GM21825 (cell line): Measurements from ENCODE around the gene PLD4.

ENCODE experiments used
- ATAC-seq: cut with Tn5 transposase; IDR thresholded peaks from one replicate; pipeline ENCODE4 v1.9.1; 2021; ENCODE audit warnings: mild to moderate bottlenecking, moderate library complexity; ENCODE audit not compliant: unreplicated experiment

Gene PLD4

DNA sequence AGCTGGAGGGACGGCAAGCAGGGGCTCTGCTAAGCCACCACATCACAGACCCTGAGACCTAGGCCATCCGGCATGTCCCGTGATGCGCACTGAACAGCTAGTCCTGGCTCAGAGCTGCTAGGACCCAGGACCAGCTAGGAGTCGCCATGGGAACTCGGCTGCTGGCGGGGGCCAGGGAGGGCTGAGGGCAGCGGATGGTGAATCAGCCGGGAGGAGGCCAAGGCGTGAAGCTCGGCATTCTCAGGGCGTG is 48.4 kb downstream of the PLD4 start:
- ATAC-seq = no peak

DNA sequence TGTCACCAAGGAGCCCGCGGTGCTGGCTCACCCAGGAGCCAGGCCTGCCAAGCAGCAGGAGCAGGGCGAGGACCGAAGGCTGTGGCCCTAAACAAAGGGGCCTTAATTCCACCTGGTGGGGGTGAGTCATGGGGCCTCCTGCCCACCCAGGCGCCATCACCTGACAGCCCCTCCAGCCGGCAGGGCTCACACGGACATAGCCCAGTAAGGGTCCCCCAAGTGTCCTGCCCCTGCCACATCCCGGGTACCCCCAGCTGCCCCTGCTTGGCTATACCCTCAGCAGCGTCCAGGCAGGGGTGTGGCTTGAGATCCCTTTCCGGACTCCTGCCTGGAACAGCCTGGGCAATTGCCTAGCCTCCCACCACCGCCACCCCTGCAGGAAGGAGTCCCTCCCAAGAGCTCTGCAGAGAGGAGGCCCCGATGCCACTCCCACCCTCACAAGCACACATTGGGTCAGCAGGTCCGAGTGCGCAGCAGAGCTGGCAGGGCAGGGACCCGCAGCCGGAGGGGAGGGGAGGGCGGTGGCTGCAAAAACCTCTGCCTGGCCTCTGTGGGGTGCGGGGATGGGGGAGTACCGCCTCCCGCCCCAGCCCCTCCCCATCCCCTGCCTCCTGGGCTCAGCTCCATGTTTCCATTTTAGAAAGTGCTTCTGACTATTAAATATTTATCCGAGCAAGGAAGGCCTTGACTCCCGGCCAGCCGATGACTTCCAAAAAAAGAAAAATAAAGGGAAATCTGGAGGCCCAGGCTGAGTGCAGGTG is 48.9 kb downstream of the PLD4 start:
- ATAC-seq = no peak

DNA sequence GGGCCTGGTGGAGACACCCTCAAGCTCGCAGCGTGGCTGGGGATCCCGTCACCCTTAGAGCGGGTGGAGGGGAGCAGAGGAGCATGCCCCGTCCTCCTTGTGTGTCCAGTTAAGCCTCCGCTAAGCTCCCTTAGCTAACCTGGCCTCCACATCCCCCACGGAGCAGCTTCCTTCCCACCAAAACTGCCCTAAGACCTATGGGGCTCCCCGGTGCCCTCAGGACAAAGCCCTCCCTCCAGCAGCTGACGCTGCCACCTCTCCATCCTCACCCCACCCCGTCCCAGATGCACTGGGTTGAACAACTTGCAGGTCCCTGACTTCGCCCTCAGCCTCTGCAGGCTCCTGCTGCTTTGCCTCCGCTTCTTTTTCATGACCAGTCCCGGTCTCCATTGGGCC is 49.5 kb downstream of the PLD4 start:
- no peak for ATAC-seq

DNA sequence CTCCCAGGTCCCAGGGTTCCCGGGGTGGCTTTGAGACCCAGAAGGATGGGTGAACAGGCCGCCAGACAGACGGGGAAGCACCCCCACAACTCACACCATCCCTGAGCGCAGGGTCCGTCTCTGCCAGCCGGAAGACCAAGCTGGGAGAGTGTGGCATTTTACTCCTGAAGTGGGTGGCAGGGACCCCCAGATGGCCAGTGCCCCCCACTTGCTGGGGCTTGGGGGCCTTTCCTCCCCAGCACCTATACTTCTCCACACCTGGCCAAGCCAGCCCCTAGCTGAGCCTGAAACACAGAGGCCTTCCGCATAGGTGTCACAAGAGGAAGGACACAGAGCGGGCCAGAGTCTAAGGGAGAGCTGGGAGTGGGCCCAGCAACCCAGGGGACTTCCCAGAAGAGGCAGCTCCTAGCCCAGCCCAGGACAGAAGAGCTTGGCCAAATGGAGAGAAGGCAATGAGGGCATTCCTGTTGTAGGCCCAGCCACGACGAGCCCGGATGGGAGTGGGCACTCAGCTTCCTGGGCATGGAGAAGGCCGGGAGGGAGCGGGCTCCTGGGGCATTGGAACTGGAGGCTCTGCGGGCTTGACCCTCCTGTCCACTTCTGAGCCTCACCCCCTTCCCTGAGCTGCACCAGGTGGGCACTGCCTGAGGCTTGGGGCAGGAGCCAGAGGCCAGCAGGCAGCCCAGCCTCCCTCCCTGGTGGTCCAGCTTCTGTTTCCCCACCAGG is 50.1 kb downstream of the PLD4 start:
- ATAC-seq = no peak

DNA sequence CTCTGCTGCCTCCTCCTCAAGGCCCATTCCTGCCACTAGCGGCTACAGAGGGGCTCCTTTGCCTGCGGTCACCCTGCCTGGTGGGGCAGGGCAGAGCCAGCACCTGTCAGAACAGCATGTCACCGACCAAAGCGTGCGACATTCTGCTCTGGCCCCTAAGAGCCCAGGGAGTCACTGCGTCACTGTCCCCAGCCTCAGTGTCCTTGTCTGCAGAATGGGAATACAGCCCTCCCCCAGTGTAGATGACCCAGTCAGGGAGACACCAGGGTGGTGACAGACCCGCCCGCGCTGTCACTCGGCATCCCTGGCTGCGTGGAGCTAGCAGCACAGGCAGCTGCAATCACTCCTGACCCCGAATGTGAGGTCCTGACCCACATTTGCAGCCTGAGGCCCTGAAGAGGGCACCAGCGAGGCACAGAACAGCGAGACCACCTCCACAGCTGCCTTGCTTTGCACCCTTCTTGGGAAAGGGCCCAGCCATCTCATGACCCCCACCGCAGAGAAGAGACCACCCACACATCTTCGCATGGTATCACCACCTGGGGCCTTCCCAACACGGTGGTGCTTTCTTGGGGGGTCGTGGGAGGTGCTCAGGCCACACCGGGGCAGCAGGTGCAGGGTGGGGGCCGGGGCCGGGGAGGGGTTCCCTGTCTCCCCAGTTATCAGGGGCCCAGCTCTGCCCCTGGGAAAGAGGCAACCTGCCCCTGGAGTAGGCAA is 51.0 kb downstream of the PLD4 start:
- ATAC-seq = no peak

DNA sequence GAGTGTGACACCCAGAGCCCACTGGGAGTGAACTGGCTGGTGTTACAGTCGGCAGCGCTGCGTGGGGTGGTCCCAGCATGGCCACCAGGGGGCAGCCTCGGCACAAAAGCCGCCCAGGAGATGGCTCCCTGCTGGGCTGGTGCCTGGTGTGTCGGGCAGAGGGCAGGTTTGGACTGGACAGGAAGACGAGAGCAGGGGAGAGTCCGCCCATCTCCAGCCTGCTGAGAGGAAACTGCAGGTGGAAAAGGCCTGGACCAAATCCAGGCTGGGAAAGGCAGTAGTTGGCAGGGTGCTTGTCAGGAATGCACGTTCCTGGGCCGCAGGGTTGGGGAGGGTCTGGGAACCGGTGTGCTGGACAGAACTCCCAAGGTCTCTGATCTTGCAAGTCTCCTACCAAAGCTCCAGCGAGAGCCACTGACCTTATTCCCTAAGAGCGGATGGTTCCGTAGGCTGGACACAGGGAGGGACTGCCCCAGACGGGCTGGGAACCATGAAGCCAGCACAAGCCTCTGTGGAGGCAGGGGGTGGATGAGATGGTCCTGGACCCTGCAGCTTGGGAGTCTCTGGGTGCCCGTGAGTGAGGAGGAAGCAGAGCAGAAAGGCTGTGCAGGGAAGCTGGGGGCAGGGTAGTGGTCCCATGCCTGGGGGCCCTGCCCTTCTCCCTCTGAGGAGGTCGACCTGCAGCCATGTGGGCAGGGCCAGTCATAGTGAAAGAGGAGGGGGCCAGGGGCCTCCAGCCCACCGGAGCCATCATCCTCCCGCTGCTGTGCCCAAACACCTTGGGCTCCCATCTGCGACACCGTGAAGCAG is 51.7 kb downstream of the PLD4 start:
- ATAC-seq = peak; percentile 57

DNA sequence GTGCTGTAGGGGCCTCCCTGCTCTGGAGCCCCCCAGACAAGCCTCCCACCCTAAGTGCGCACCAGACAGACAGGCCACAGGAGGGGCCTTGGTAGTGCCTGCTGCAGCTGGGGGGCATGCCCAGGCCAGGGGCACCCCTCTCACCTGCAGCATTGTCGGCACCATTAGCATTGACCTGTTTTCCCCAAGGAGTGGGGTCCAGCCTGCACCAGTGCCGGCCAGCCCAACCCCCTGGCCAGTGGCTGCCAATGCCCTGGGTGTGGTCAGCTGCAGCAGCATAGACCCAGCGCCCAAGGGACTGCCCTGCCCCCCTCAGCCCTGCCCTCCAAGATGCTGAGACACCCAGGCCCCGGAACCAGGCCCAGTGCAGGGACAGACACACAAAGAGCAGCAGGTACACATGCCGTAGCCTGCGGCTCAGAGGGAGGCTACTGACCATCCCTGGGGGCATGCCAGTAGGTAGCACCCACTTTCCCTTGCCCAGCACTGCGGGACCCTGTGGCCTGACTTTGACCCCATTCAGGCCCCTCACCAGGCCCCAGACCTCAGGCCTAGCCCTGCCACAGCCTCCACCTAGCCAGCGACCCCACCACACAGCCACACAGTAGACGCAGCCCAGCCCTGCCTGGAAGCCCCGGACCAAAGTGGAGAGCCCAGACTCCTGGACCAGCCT is 52.5 kb downstream of the PLD4 start:
- ATAC-seq = no peak

DNA sequence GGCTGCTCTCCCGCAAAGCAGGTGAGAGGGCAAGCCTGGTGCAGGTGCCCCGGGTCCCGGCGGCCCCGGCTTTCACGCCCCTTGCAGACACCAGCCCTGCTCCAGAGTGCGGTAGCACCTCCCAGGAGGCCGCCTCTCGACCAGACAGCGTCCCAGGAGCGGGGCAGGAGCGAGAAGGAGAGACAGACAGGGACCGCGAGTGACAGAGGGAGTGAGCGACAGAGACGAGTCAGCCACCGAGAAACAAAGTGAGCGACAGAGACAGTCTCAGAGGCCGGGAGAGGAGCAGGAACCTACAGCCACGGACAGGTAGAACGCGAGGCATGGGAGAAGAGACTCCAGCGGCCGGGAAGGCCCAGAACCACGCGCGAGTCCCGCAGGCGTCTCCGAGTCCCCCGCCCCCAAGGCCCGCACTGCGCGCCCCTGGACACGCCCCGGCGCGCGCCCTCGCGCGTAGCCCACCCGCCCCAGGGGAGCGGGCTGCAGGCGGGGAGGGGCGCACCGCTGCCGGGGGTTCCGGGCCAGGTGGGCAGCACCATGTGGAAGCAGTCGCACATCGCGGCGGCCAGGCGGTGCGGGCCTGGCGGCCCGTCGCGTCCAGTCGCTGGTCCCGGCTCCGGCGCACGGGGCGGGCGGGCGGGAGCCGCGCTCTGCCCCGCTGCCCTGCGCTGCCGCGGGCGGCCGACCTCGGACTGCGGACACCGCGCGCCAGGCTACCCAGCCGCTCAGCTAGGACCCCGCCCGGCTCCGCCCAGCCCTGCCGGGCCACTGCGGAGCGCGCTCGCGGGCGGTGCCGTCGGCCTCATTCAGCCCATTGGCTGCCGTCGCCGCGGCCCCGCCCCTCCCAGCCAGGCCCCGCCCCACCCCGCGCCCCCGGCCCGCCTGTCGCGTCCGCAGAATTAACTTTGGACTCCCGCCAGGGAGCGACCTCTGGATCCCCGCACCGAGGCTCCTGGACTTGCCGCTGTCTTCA is 53.3 kb downstream of the PLD4 start, which contains the start of gene AHNAK2:
Gene AHNAK2 (minus strand): TSS at position 694 of the 973 bp plus-strand sequence. CDS start 137 bp downstream, at position 557.
- no peak for ATAC-seq

DNA sequence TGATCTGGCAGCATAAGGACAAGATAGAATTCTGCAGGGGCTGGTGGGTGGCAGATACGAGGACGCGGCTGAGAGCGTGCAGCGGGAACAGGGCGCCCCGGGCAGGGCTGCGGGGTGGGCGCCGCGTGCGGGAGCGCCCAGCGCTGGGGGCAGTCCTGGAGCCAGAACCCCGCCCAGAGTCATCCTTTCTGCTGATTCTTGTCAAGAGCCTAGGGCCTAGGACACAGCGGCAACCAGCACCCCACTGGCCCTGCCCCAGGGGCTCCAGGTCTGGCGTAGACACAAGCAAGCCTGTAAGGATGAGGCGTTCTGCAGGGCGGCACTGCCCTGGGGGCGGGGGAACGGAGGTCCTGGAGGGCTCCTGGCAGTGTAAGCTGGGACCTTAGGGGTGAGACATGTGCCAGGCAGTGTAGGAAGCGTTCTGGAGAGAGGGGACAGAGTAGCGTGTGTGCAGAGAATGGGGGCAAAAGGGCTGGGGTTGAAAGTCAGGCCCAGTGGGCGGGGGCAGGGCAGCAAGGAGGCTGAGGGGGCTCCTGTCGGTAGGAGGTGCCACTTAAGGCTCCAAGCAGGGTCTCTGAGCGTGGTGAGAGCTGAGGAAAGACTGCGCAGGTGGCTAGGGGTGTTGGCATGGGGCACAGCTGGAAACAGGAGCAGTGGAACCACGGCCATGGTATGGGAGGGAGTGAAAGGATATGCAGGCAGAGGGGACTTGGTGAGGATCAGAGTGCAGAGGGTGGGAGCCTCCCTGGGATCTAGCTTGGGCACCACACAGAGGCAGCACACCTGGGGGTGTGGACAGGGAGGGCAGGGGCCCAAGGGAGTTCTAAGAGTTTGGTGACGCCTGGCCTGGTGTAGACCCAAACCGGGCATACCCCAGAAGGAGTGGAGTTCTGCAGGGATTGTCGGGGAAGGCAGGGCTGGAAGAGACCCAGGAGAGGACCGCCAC is 54.3 kb downstream of the PLD4 start:
- no peak for ATAC-seq

DNA sequence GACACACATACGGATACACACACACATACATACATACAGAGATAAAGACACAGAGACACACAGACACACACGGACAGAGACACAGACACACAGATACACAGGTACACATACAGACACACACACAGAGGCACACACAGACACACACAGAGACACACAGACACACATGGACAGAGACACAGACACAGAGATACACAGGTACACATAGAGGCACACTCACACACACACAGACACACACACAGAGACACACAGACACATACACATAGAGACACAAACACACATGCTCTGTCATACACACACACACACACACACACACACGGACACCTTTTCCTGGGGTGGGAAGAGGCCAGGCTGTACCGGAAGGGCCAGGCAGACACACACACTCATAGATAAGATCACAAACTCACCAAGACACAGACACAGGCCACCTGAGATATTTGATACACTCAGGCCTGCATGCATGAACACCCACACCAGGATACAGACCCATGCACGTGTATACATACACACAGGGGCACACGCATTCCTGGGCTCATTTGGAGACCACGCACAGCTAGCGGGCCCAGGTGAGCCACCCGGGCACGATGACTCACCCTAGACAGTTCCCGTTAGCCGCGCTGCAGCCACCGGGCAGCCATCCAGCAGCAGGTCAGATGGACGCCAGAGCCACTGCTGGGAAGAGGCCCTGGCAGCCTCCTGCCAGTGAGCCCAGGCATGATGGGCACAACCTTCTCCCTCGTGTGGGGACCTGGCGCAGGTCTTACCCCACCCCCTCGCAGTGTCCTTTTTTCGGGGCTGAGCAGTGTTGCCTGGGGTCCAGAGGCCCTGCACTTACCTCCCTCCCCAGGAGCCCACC is 55.3 kb downstream of the PLD4 start:
- no peak for ATAC-seq

DNA sequence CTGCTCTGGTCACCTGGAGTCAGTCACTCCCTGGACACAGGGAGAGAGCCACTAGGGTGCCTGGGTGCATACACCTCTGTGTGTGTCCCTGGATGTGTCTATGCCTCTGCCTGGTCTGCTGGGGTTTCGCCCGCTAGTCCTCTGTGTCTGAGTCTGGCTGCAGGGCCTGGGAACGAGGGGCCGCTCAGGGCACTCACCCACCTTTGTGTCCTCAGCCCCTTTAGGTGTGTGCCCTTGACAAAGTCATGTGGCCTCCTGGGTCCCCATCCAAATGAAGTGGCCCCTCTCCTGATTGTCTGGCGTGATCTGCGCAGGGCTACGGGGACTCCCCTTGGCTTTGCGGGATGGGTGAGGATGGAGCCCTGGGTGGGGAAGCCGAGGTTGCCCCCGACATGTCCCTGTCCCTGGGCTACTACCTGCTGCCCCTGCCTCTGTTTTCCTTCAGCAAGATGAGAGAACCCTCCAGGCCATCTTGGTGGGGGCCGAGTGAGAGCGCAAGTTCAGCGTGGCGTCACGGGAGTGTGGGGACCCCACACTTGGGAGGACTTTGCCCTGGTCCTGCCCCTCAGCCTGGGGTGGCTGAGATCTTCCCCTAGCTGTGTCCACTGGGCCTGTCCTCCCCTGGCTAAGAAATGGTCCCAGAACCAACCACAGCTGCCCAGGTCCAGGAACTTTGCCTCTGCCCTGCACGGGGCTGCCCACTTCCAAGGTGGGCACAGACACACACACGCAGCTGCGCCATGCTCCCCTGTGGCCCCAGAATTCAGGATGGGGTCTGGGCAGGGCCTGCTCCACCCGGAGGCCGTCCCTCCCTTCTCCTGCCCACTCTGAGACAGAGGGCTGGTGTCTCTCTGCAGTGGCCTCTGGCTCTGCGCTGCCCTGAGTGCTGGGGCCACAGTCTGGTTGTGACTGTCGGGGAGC is 56.2 kb downstream of the PLD4 start:
- ATAC-seq = no peak

DNA sequence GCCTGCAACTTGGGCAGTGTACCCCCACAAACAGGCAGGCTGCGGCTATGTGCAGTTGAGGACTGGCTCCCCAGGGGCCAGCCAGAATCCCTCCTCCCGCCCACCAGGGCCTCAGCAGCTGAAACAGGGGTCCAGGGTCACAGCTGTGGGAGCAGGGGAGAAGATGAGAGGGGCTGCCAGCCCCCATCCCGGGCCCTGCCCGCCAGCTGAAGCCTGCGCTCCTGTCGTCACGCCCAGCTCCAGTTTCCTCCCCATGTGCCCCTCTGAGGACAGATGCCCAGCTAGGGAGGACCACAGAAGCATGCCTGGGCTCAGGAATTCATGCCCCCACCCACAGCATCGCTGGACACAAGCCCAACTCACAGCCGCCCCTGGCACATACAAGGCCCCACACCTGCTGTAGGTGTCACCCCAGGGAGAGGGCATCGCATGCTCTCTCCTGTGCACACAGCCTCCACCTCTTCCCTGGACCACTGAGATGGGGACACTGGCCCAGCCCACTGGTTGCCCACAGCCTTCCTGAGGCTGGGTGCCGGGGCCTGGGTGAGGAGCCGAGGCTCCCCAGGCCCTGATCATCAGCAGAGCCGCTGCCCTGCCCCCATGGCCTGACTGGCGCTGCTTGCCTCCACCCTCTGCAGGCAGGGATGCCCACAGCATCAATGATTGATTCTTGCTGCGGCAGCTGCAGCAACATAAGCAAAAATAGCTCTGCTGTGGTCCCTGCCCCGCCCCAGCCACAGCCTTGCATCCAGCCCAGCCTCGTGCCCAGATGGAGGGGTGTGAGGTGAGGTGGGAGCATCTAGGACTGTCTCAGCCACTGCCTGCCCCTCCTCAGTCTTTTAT is 57.2 kb downstream of the PLD4 start:
- ATAC-seq = no peak

DNA sequence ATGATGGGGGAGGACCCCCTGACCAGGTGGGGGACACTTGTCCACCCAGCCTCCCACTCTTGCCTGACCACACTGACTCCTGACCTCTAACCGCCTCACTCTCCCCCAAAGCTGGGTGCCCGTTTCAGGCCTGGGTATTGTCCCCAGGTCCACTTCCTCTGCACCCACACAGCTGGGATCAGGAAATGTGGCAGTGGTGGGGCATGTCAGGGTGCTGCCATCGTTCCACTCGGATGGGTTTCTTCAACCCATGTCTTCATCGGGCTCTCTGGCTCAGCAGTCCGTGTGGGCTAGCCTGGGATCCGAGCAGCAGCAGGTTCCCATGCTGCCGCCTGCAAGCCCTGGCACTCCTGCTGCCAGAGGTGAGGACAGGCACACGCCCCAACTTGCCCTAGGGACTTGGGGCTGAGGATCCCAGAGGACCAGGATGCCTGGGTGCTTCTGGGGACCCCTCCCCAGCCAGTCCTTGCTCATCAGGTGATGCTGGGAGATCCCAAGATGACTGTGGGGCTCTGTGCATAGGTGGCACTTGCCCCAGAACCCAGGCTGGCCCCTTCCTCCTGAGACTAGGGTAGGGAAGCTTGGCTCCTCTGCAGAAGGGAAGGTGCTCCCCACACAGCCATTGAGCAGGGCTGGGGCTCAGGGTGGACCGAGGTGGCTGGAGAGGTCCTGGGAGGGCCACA is 58.0 kb downstream of the PLD4 start:
- no peak for ATAC-seq
